GM13976 (cell line): Measurements from ENCODE around the gene THAP11.

Experiments used
- DNase-seq: peaks from one replicate; pipeline ENCODE4 v3.0.0; 2012; ENCODE audit warnings: low spot score
- in situ Hi-C: fragments of 300-500 bp; cut with MboI; formaldehyde crosslinking; loops from one replicate; pipeline ENCODE4 v1.12.0; 2022; ENCODE audit warnings: low sequenced_read_pairs, mixed read lengths, inconsistent platforms; ENCODE audit not compliant: unreplicated experiment
- TF ChIP-seq, protein P1 (sequence below): IDR thresholded peaks from 2 replicates; pipeline ENCODE4 v1.5.1; 2012; ENCODE audit warnings: borderline replicate concordance, mild to moderate bottlenecking; ENCODE audit not compliant: insufficient read depth; ENCODE audit errors: extremely low read depth, missing control alignments, control extremely low read depth

THAP11 gene

GRCh38 chr16:67869653-67870052 is 27.5 kb downstream of the THAP11 start:
- DNase-seq: no peak
- TF ChIP-seq, protein P1, sequence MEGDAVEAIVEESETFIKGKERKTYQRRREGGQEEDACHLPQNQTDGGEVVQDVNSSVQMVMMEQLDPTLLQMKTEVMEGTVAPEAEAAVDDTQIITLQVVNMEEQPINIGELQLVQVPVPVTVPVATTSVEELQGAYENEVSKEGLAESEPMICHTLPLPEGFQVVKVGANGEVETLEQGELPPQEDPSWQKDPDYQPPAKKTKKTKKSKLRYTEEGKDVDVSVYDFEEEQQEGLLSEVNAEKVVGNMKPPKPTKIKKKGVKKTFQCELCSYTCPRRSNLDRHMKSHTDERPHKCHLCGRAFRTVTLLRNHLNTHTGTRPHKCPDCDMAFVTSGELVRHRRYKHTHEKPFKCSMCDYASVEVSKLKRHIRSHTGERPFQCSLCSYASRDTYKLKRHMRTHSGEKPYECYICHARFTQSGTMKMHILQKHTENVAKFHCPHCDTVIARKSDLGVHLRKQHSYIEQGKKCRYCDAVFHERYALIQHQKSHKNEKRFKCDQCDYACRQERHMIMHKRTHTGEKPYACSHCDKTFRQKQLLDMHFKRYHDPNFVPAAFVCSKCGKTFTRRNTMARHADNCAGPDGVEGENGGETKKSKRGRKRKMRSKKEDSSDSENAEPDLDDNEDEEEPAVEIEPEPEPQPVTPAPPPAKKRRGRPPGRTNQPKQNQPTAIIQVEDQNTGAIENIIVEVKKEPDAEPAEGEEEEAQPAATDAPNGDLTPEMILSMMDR: no peak
- in situ Hi-C loops: no loop called here

DNA sequence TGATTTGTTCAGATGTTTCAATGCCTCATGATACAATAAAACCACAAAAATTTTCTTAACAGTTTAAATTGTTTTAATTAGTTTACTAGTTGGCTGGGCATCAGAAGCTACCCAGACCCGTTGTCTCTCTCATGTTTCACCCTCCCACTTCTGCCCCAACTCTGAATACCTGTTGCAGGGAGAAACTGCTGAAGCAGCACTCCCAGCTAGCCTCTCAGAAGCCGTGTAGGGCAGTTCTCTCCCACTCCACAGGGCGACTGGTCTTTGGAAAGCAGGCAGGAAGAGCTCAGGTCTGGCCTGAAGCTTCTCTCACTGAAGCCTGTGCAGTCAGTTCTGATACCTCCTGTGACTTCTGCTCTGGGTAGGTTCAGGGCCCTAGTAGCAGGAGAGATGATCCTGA is 29.1 kb downstream of the THAP11 start:
- in situ Hi-C loops: no loop called here
- no peak for DNase-seq
- TF ChIP-seq, protein P1: no peak

DNA sequence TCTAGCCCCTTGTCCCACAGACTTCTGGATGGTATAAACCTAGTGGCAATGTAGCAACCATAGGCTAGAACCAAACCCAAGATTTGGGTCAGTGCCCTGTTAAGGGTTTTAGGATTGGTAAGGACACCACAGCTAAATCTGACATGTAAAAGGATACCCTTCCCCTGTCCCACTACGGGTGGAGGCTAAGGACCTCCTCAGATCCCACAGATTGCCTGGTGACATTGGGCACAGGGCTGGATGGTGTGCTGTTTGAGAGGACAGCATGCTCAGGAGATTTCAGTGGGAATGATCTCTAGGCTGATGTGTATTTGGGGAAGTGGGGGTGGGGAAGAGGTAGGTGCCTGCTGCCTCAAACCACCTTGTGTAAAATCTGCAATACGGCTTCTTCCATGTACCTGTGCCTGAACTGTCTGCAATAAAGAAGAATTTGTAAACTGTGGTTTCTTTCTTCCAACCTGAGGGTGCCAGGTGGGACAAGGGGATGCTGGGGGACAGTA is 30.1 kb downstream of the THAP11 start:
- TF ChIP-seq, protein P1: no peak
- DNase-seq: no peak
- in situ Hi-C loops: no loop called here

GRCh38 chr16:67872631-67873434 is 30.7 kb downstream of the THAP11 start, which contains the start of gene EDC4:
Gene EDC4, plus strand, starts transcription at chr16:67873052. Its CDS starts 210 bp downstream, at chr16:67873262.
- in situ Hi-C loops: no loop called here
- TF ChIP-seq, protein P1: no peak
- peak; percentile 97 for DNase-seq

GRCh38 chr16:67873435-67874370 is 31.6 kb downstream of the THAP11 start:
- in situ Hi-C loops: no loop called here
- TF ChIP-seq, protein P1: no peak
- DNase-seq: no peak

DNA sequence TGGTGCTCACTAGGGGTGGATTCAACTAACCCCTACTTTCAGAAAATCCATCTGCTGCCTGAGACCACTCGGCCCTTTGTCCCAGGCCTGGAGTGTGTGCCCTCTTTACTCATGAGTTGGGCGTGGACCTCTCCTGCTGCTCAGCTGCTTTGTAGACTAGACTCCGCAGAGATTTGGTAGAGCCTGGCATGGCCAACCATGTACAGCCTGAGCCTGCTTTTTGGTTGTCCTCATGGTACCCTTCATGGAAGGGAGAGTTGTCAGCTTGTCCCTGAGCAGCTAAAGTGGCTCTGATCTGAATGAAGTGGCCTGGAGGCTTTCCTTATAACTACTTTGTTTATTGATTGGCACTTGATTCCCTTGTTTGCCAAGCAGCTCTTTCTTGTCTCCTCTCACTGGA is 32.3 kb downstream of the THAP11 start:
- no peak for DNase-seq
- in situ Hi-C loops: no loop called here
- TF ChIP-seq, protein P1: no peak
